GM12878 (cell line): ENCODE measurements around the gene MYO1E. TPM values are rescaled to one million over a fixed set of nuclear protein-coding genes. Genes with fewer than 3 reads are reported as not detected.

Experiments
- ATAC-seq: fragments of 200-7000 bp; cut with Tn5 transposase; 3 replicates; pipeline ENCODE4 v1.9.1; 2020; ENCODE audit warnings: mild to moderate bottlenecking, moderate library complexity
- BruUV-seq: library from RNA; stranded (reverse); fragments of 400-500 nt; replicated peaks from 2 replicates; lab custom pipeline; 2021; lab: Mats Ljungman, UMichigan
- CTCF ChIA-PET: fragments of 300-600 bp; sonication (Branson Sonifier 250); formaldehyde crosslinking; extraction: SDS; loops from one replicate; lab custom pipeline; 2021; ENCODE audit warnings: inconsistent platforms; lab: Yijun Ruan, JAX
- POLR2A ChIA-PET: fragments of 350-600 bp; formaldehyde crosslinking; extraction: SDS; loops from one replicate; lab custom pipeline; 2021; ENCODE audit warnings: inconsistent platforms; lab: Charles Lee
- RAD21 ChIA-PET: fragments of 300-600 bp; sonication (Branson Sonifier 250); formaldehyde crosslinking; loops from one replicate; lab custom pipeline; 2023; ENCODE audit warnings: antibody characterized with exemption; ENCODE audit not compliant: unreplicated experiment; lab: Charles Lee
- SMC1A ChIA-PET: fragments of 300-600 bp; sonication (Branson Sonifier 250); formaldehyde crosslinking; loops from one replicate; lab custom pipeline; 2023; ENCODE audit not compliant: unreplicated experiment, uncharacterized antibody; lab: Charles Lee
- DNase-seq: peaks from one replicate; pipeline ENCODE4 v3.0.0-alpha.2; 2011; ENCODE audit warnings: low read depth, low spot score
- FAIRE-seq: peaks from 3 replicates; lab custom pipeline; 2011; peaks lifted over from hg19 to GRCh38; lab: Jason Lieb, UNC
- H2AFZ ChIP-seq: 2 replicates; pipeline ENCODE4 v1.6.0; 2011; ENCODE audit warnings: low read depth, low read length, control low read depth; ENCODE audit not compliant: control insufficient read depth
- H3K27ac ChIP-seq: 2 replicates; pipeline ENCODE4 v1.5.1; 2011; ENCODE audit warnings: control low read depth; ENCODE audit not compliant: control insufficient read depth, insufficient read depth
- H3K27me3 ChIP-seq, 2 experiments: replicated peaks in 1 of 2; 2 replicates each; pipeline versions ENCODE4 v1.6.0 to v1.6.1; 2011; ENCODE audit warnings: low read length in 1 of 2; ENCODE audit not compliant: control insufficient read depth in 2 of 2, insufficient read depth in 2 of 2
- H3K36me3 ChIP-seq, 2 experiments: 2 replicates each; pipeline ENCODE4 v1.5.1; 2011; ENCODE audit warnings: low read length in 1 of 2; ENCODE audit not compliant: control insufficient read depth in 2 of 2, insufficient read depth in 2 of 2
- H3K4me1 ChIP-seq: 2 replicates; pipeline ENCODE4 v1.6.1; 2011; ENCODE audit warnings: mild to moderate bottlenecking, low read length, moderate library complexity, mixed read lengths; ENCODE audit not compliant: control insufficient read depth, insufficient read depth
- H3K4me2 ChIP-seq: 2 replicates; pipeline ENCODE4 v1.6.0; 2011; ENCODE audit warnings: control low read depth; ENCODE audit not compliant: control insufficient read depth, insufficient read depth
- H3K4me3 ChIP-seq: fragments of 200-600 bp; sonication (generic); 2 replicates; pipeline ENCODE4 v1.5.1; 2016
- H3K79me2 ChIP-seq: 2 replicates; pipeline ENCODE4 v1.6.0; 2011; ENCODE audit warnings: low read length; ENCODE audit not compliant: control insufficient read depth, insufficient read depth
- H3K9ac ChIP-seq: 2 replicates; pipeline ENCODE4 v1.8.0; 2011; ENCODE audit warnings: low read length, control low read depth, mixed read lengths; ENCODE audit not compliant: control insufficient read depth, insufficient read depth
- H3K9me3 ChIP-seq: replicated peaks from 3 replicates; pipeline ENCODE4 v1.5.1; 2011; ENCODE audit warnings: mild to moderate bottlenecking, low read length; ENCODE audit not compliant: control insufficient read depth, insufficient read depth
- H4K20me1 ChIP-seq: 2 replicates; pipeline ENCODE4 v1.6.0; 2011; ENCODE audit not compliant: control insufficient read depth, insufficient read depth
- TARDBP ChIP-seq: IDR thresholded peaks from 2 replicates; pipeline ENCODE4 v1.6.1; 2016; ENCODE audit warnings: borderline replicate concordance
- TCF3 ChIP-seq: IDR thresholded peaks from 2 replicates; pipeline ENCODE4 v1.6.1; 2012; ENCODE audit warnings: low read depth, mild to moderate bottlenecking, low read length, borderline replicate concordance; ENCODE audit not compliant: insufficient read depth
- USF1 ChIP-seq: IDR thresholded peaks from 2 replicates; pipeline ENCODE4 v1.6.1; 2011; ENCODE audit warnings: borderline replicate concordance, low read depth, mild to moderate bottlenecking, moderate library complexity, mixed read lengths, low read length; ENCODE audit not compliant: insufficient read depth; ENCODE audit errors: extremely low read length
- ZNF274 ChIP-seq: IDR thresholded peaks from one replicate; pipeline ENCODE4 v1.8.0; 2011; ENCODE audit not compliant: insufficient read length, insufficient read depth
- WGBS: methylation state at CpG from one replicate; pipeline ENCODE4 v1.1.6; 2016; ENCODE audit warnings: low lambda C conversion rate; ENCODE audit not compliant: insufficient replicate concordance, insufficient coverage; ENCODE audit errors: missing lambda C conversion rate; 5-methylcytosine and 5-hydroxymethylcytosine counted together
- in situ Hi-C: fragments of 300-500 bp; cut with MboI; formaldehyde crosslinking; loops from 9 replicates; pipeline ENCODE4 v1.14.3; 2018; ENCODE audit warnings: mixed read lengths
- intact Hi-C: fragments of 100-400 bp; cut with micrococcal nuclease; formaldehyde crosslinking; loops from one replicate; pipeline ENCODE4 v1.14.2; 2022; ENCODE audit not compliant: unreplicated experiment
- polyA plus RNA-seq, 11 experiments: library from polyadenylated mRNA; depleted of rRNA in 4 of 11; unstranded in 6 of 11; stranded (reverse) in 5 of 11; fragments of >200 nt; fragmentation: Nextera tagmentation in 4 of 11; fragmentation: Illumina TruSeq in 1 of 11; extraction: Ambion mirVana in 4 of 11; extraction: Trizol in 1 of 11; gene quantifications; 1 replicate in 1 of 11; 2 replicates in 10 of 11; pipeline versions ENCODE4 v1.2.1 to v1.2.3, GENCODE V29; 2011 to 2016; ENCODE audit warnings: inconsistent platforms in 2 of 11, missing spikeins in 2 of 11, low read depth in 1 of 11
- total RNA-seq, 4 experiments: library from RNA; depleted of rRNA in 3 of 4; stranded (reverse); fragments of >200 nt in 3 of 4; fragmentation: Illumina TruSeq in 1 of 4; extraction: Trizol in 1 of 4; gene quantifications; 2 replicates each; pipeline versions ENCODE4 v1.2.1 to v1.2.3, GENCODE V29; 2013 to 2021

MYO1E gene
- total and polyA plus RNA-seq, 10 of the 15 experiments (the other 5 are each of a cell fraction or from before 2014, with no cell fraction given), result 10.3 to 266 (median 64.9) TPM

- intact Hi-C loops, result no loop called here
- POLR2A ChIA-PET, result no interaction called here
- H3K9ac ChIP-seq, result no peak overlapping the region
- H2AFZ ChIP-seq, result no peak overlapping the region
- no peak overlapping the region for H3K27ac ChIP-seq
- no peak overlapping the region for H3K4me3 ChIP-seq
- no peak for DNase-seq
- RAD21 ChIA-PET, result no interaction called here
- no peak overlapping the region for H3K4me2 ChIP-seq
- 49% methylated on average over 2 of the region's 2 CpGs for WGBS
- no peaks in the 10 kb centered on the region for H3K27me3 ChIP-seq
- CTCF ChIA-PET, result no interaction called here
- in situ Hi-C loops, result loop anchor here (5.0 kb wide), 1 partner anchor 347 kb away; no protein-coding TSS in a partner anchor
- TF ChIP-seq USF1, result no peak
- FAIRE-seq, result no peak
- H3K4me1 ChIP-seq, result no peaks in the 10 kb centered on the region
- no peak for ATAC-seq
- H3K36me3 ChIP-seq, result peaks cover 17 to 39% of the 10 kb centered on the region in 2 experiments
- no peaks in the 10 kb centered on the region for H3K9me3 ChIP-seq
- H3K79me2 ChIP-seq, result no peaks in the 10 kb centered on the region
- H4K20me1 ChIP-seq, result no peaks in the 10 kb centered on the region
- SMC1A ChIA-PET, result interaction anchor here (1.6 kb wide), 1 partner anchor 263 kb away, joined by 3 read pairs; no protein-coding TSS in a partner anchor
- no TSS peak for BruUV-seq
Measured at GRCh38 chr15:59150185-59150584, 222.5 kb downstream of the MYO1E start.

- ChIA-PET RAD21 (no interaction called here), SMC1A (no interaction called here), POLR2A (no interaction called here), CTCF (no interaction called here)
- in situ Hi-C loops, result no loop called here
- no peaks in the 10 kb centered on the region for H3K79me2 ChIP-seq
- BruUV-seq, result no TSS peak
- FAIRE-seq (no peak), DNase-seq (no peak), ATAC-seq (no peak)
- H4K20me1 ChIP-seq, result no peaks in the 10 kb centered on the region
- H2AFZ ChIP-seq, result no peak overlapping the region
- no peak for TF ChIP-seq ZNF274
- TF ChIP-seq TCF3, result no peak
- no peak for TF ChIP-seq TARDBP
- H3K4me2 ChIP-seq, result no peak overlapping the region
- 96% methylated on average over 2 of the region's 2 CpGs for WGBS
- H3K4me1 ChIP-seq, result no peaks in the 10 kb centered on the region
- intact Hi-C loops, result no loop called here
- no peak overlapping the region for H3K9ac ChIP-seq
- H3K36me3 ChIP-seq, result peaks cover 15 to 39% of the 10 kb centered on the region in 2 experiments
- H3K4me3 ChIP-seq, result no peak overlapping the region
- H3K27ac ChIP-seq, result no peak overlapping the region
- H3K27me3 ChIP-seq, result no peaks in the 10 kb centered on the region
- H3K9me3 ChIP-seq, result no peaks in the 10 kb centered on the region
Measured at GRCh38 chr15:59148153-59148833, 224.4 kb downstream of the MYO1E start.
